ENCODE results near the gene AGBL4.

- TF ChIP-seq, protein P1, sequence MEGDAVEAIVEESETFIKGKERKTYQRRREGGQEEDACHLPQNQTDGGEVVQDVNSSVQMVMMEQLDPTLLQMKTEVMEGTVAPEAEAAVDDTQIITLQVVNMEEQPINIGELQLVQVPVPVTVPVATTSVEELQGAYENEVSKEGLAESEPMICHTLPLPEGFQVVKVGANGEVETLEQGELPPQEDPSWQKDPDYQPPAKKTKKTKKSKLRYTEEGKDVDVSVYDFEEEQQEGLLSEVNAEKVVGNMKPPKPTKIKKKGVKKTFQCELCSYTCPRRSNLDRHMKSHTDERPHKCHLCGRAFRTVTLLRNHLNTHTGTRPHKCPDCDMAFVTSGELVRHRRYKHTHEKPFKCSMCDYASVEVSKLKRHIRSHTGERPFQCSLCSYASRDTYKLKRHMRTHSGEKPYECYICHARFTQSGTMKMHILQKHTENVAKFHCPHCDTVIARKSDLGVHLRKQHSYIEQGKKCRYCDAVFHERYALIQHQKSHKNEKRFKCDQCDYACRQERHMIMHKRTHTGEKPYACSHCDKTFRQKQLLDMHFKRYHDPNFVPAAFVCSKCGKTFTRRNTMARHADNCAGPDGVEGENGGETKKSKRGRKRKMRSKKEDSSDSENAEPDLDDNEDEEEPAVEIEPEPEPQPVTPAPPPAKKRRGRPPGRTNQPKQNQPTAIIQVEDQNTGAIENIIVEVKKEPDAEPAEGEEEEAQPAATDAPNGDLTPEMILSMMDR (optimal IDR thresholded peaks at IDR 0.05 in 1 of 3, IDR thresholded peaks at IDR 0.05 in 1 of 3, conservative IDR thresholded peaks at IDR 0.05 in 1 of 3; ENCODE audit: extremely low read depth in 1 of 3, insufficient read depth in 2 of 3, low read length in 3 of 3) = no peak
- TF ChIP-seq EZH2 (IDR thresholded peaks at IDR 0.05; ENCODE audit: low read length) = no peak
These were observed 1361.9 kb downstream of the AGBL4 start for GRCh38 chr1:48661726-48662463.

All from keratinocyte (primary cell).